ENCODE results near the gene CES3. TPM values are rescaled to one million over a fixed set of nuclear protein-coding genes. Genes with fewer than 3 reads are reported as not detected.

CES3 gene
- polyA plus RNA-seq, 1 donor from 2014 or later, result 1.8 TPM

GRCh38 chr16:67015313-67015731 is 54.3 kb downstream of the CES3 start (continued):
- TF ChIP-seq RAD21 (conservative IDR thresholded peaks at IDR 0.05), result no peak

- no peaks in the 10 kb centered on the region for H3K9me2 ChIP-seq (ENCODE audit: insufficient read depth, low read length)
Measured at GRCh38 chr16:67016143-67016542, 55.1 kb downstream of the CES3 start.

More at GRCh38 chr16:67016143-67016542, 55.1 kb downstream of the CES3 start:
- Histone ChIP-seq H3F3A (ENCODE audit: insufficient read depth, low read length, poor library complexity, severe bottlenecking) (no peaks in the 10 kb centered on the region), H3K9me3 (ENCODE audit: low read length) (no peaks in the 10 kb centered on the region), H3K27me3 (ENCODE audit: insufficient read depth, low read depth, low read length) (peaks cover 22% of the 10 kb centered on the region), H3K4me2 (ENCODE audit: low read length) (no peak overlapping the region), H3K79me2 (replicated peaks; ENCODE audit: insufficient read depth, low read length) (no peaks in the 10 kb centered on the region), H3K4me3 (ENCODE audit: low read length) (no peak overlapping the region), H3K9ac (ENCODE audit: low read length) (no peak overlapping the region), H2AFZ (ENCODE audit: low read depth, low read length) (no peak overlapping the region), H3K36me3 (ENCODE audit: insufficient read depth, low read length) (no peaks in the 10 kb centered on the region), H4K20me1 (ENCODE audit: insufficient read depth) (no peaks in the 10 kb centered on the region), H3K27ac (ENCODE audit: low read length) (no peak overlapping the region)
- TF ChIP-seq SMC3 (conservative IDR thresholded peaks at IDR 0.05; ENCODE audit: poor library complexity) (no peak), EZH2 (IDR thresholded peaks at IDR 0.05; ENCODE audit: borderline replicate concordance, insufficient read depth, low read length, poor library complexity, severe bottlenecking) (no peak), POLR2AphosphoS5 (IDR thresholded peaks at IDR 0.05) (no peak), MXI1 (conservative IDR thresholded peaks at IDR 0.05; ENCODE audit: poor library complexity, severe bottlenecking) (no peak), TAF1 (IDR thresholded peaks at IDR 0.05; ENCODE audit: low read depth) (no peak), RAD21 (conservative IDR thresholded peaks at IDR 0.05) (no peak), REST (IDR thresholded peaks at IDR 0.05; ENCODE audit: borderline replicate concordance) (no peak), EP300 (conservative IDR thresholded peaks at IDR 0.05; ENCODE audit: poor library complexity, severe bottlenecking) (no peak), CTCF (IDR thresholded peaks at IDR 0.05; ENCODE audit: poor library complexity, severe bottlenecking) (no peak)
